HepG2 (cell line): ENCODE measurements around the gene ENAH. TPM values are rescaled to one million over a fixed set of nuclear protein-coding genes. Genes with fewer than 3 reads are reported as not detected.

Experiments used
- DR1 ChIP-seq: sonication (generic); formaldehyde crosslinking; IDR thresholded peaks from 2 replicates; pipeline ENCODE4 v1.8.0; 2021; ENCODE audit warnings: mild to moderate bottlenecking, missing genetic modification reagents, inconsistent platforms
- HNF1B ChIP-seq: sonication (generic); formaldehyde crosslinking; IDR thresholded peaks from 2 replicates; pipeline ENCODE4 v1.5.1; 2020; ENCODE audit warnings: mild to moderate bottlenecking, moderate library complexity, missing genetic modification reagents
- PHF20 ChIP-seq: sonication (generic); formaldehyde crosslinking; IDR thresholded peaks from 2 replicates; pipeline ENCODE4 v1.5.0; 2020; ENCODE audit warnings: mild to moderate bottlenecking, missing genetic modification reagents
- STAG1 ChIP-seq: sonication (generic); formaldehyde crosslinking; IDR thresholded peaks from 2 replicates; pipeline ENCODE4 v1.4.0; 2020; ENCODE audit warnings: missing genetic modification reagents
- ZFP62 ChIP-seq: sonication (generic); formaldehyde crosslinking; IDR thresholded peaks from 2 replicates; pipeline ENCODE4 v1.4.0; 2020; ENCODE audit warnings: missing genetic modification reagents
- ZNF281 ChIP-seq: sonication (generic); formaldehyde crosslinking; IDR thresholded peaks from 2 replicates; pipeline ENCODE4 v1.4.0; 2020; ENCODE audit warnings: missing genetic modification reagents, borderline replicate concordance
- ZSCAN21 ChIP-seq: sonication (generic); formaldehyde crosslinking; IDR thresholded peaks from 2 replicates; pipeline ENCODE4 v1.8.0; 2022; ENCODE audit warnings: mild to moderate bottlenecking, missing genetic modification reagents, moderate library complexity, borderline replicate concordance
- polyA plus RNA-seq, 8 experiments: library from polyadenylated mRNA; depleted of rRNA in 3 of 8; stranded (reverse) in 7 of 8; unstranded in 1 of 8; fragments of >200 nt; fragmentation: Illumina TruSeq in 4 of 8; extraction: Trizol in 4 of 8; gene quantifications; 2 replicates each; pipeline versions ENCODE4 v1.2.1 to v1.2.3, GENCODE V29; 2011 to 2016; ENCODE audit warnings: low read depth in 4 of 8, missing spikeins in 1 of 8, mixed read lengths in 1 of 8; ENCODE audit not compliant: insufficient read depth in 1 of 8
- total RNA-seq, 5 experiments: library from RNA; depleted of rRNA; stranded (reverse); fragments of >200 nt; fragmentation: Illumina TruSeq; extraction: Trizol; gene quantifications; 2 replicates each; pipeline ENCODE4 v1.2.3, GENCODE V29; 2016; ENCODE audit warnings: low read depth in 1 of 5
- TF ChIP-seq, protein P1 (sequence below), 2 experiments: fragments of 450-650 bp in 1 of 2; sonication (generic) in 1 of 2; formaldehyde crosslinking in 1 of 2; IDR thresholded peaks; 2 replicates each; pipeline versions ENCODE4 v1.6.1 to v1.8.0; 2016 to 2022; ENCODE audit warnings: antibody characterized with exemption in 1 of 2, mild to moderate bottlenecking in 1 of 2, missing genetic modification reagents in 1 of 2
- TF ChIP-seq, protein P2 (sequence below): sonication (generic); formaldehyde crosslinking; IDR thresholded peaks from 2 replicates; pipeline ENCODE4 v1.4.0; 2020; ENCODE audit warnings: missing genetic modification reagents
- TF ChIP-seq, protein P3 (sequence below): sonication (generic); formaldehyde crosslinking; IDR thresholded peaks from 2 replicates; pipeline ENCODE4 v1.5.0; 2020; ENCODE audit warnings: mild to moderate bottlenecking, missing genetic modification reagents, moderate library complexity

Gene ENAH
- total and polyA plus RNA-seq, 2 of the 13 experiments (the other 11 are each of a cell fraction or from before 2014, with no cell fraction given) = 22.1 to 58.3 TPM

DNA sequence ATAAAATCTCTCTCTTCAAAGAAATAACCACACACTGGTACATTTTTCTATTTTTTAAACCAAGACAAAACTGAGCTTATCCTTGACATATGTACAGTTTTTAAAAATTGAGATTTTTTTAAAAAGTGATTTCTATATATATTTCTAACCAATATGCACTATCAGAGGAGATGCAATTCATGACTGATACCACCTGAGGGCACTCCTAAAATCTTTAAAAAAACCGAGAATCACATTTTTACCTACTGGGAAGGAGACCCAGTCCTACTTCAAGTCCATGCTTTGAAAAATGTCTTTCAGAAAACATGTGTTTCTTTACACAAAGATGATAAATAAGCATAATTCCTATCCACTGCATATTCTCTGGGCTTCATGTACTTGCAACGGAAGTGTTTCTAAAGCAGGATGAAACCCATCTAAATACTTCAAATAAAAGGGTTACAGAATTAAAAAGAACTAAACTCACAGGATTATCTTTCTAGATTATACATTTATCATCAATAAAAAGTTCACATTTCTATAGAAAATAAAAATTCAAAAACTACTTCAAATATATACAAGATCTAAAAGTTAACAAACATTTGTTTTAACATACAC lies 98.6 kb downstream of the ENAH start (continued):
- TF ChIP-seq, protein P1, sequence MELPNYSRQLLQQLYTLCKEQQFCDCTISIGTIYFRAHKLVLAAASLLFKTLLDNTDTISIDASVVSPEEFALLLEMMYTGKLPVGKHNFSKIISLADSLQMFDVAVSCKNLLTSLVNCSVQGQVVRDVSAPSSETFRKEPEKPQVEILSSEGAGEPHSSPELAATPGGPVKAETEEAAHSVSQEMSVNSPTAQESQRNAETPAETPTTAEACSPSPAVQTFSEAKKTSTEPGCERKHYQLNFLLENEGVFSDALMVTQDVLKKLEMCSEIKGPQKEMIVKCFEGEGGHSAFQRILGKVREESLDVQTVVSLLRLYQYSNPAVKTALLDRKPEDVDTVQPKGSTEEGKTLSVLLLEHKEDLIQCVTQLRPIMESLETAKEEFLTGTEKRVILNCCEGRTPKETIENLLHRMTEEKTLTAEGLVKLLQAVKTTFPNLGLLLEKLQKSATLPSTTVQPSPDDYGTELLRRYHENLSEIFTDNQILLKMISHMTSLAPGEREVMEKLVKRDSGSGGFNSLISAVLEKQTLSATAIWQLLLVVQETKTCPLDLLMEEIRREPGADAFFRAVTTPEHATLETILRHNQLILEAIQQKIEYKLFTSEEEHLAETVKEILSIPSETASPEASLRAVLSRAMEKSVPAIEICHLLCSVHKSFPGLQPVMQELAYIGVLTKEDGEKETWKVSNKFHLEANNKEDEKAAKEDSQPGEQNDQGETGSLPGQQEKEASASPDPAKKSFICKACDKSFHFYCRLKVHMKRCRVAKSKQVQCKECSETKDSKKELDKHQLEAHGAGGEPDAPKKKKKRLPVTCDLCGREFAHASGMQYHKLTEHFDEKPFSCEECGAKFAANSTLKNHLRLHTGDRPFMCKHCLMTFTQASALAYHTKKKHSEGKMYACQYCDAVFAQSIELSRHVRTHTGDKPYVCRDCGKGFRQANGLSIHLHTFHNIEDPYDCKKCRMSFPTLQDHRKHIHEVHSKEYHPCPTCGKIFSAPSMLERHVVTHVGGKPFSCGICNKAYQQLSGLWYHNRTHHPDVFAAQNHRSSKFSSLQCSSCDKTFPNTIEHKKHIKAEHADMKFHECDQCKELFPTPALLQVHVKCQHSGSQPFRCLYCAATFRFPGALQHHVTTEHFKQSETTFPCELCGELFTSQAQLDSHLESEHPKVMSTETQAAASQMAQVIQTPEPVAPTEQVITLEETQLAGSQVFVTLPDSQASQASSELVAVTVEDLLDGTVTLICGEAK (IDR thresholded peaks at IDR 0.05) = no peak
- TF ChIP-seq, protein P1 (CRISPR knock-in tag; IDR thresholded peaks at IDR 0.05) = no peak
- TF ChIP-seq ZNF281 (CRISPR knock-in tag) = no peak
- TF ChIP-seq, protein P2, sequence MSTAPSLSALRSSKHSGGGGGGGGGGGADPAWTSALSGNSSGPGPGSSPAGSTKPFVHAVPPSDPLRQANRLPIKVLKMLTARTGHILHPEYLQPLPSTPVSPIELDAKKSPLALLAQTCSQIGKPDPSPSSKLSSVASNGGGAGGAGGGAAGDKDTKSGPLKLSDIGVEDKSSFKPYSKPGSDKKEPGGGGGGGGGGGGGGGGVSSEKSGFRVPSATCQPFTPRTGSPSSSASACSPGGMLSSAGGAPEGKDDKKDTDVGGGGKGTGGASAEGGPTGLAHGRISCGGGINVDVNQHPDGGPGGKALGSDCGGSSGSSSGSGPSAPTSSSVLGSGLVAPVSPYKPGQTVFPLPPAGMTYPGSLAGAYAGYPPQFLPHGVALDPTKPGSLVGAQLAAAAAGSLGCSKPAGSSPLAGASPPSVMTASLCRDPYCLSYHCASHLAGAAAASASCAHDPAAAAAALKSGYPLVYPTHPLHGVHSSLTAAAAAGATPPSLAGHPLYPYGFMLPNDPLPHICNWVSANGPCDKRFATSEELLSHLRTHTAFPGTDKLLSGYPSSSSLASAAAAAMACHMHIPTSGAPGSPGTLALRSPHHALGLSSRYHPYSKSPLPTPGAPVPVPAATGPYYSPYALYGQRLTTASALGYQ (CRISPR knock-in tag) = no peak
- TF ChIP-seq DR1 = no peak
- TF ChIP-seq PHF20 (CRISPR knock-in tag) = no peak
- TF ChIP-seq, protein P3, sequence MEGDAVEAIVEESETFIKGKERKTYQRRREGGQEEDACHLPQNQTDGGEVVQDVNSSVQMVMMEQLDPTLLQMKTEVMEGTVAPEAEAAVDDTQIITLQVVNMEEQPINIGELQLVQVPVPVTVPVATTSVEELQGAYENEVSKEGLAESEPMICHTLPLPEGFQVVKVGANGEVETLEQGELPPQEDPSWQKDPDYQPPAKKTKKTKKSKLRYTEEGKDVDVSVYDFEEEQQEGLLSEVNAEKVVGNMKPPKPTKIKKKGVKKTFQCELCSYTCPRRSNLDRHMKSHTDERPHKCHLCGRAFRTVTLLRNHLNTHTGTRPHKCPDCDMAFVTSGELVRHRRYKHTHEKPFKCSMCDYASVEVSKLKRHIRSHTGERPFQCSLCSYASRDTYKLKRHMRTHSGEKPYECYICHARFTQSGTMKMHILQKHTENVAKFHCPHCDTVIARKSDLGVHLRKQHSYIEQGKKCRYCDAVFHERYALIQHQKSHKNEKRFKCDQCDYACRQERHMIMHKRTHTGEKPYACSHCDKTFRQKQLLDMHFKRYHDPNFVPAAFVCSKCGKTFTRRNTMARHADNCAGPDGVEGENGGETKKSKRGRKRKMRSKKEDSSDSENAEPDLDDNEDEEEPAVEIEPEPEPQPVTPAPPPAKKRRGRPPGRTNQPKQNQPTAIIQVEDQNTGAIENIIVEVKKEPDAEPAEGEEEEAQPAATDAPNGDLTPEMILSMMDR = peak; percentile 46
- no peak for TF ChIP-seq ZSCAN21 (CRISPR knock-in tag)
- TF ChIP-seq ZFP62 (CRISPR knock-in tag) = no peak
- peak; percentile 66 for TF ChIP-seq STAG1 (CRISPR knock-in tag)
- TF ChIP-seq HNF1B (CRISPR knock-in tag) = no peak
